HG02970 (cell line): ENCODE results near the gene CRKL.

Source experiments
- ATAC-seq: cut with Tn5 transposase; IDR thresholded peaks from one replicate; pipeline ENCODE4 v1.9.1; 2021; ENCODE audit warnings: mild to moderate bottlenecking, moderate library complexity, moderate number of reproducible peaks; ENCODE audit not compliant: unreplicated experiment, low FRiP score

Gene CRKL

DNA sequence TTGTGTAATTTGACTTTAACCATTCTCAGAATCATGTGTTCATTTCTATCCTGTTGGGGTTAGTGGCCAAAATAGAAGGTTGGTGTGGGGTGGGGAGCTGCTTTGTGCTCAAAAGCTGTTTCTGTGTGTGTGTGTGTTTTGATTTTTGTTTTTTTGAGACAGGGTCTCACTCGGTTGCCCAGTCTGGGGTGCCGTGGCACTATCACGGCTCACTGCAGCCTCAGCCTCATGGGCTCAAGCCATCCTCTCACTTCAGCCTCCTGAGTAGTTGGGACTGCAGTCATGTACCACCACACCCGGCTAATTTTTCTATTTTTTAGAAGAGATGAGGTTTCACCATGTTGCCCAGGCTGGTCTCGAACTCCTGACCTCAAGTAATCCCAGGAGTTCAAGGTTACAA is 31.8 kb downstream of the CRKL start:
- no peak for ATAC-seq

DNA sequence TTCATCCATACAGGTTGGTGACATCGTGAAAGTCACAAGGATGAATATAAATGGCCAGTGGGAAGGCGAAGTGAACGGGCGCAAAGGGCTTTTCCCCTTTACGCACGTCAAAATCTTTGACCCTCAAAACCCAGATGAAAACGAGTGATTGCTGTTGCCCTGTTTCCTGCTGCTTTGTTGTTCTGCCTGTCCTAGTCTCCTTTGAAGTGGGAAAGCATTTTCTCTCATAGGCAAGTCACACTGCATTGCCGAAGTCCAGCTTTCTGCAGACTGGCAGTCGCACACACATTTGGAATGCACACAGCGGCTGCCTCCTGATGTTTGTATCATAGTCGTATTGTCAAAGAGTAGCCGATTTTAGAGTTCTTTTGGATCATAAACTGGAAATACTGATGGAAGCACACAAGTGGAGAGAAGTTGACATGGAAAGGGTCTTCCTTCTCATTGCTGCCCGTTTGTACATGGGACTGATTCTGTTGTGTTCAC is 32.5 kb downstream of the CRKL start:
- no peak for ATAC-seq

DNA sequence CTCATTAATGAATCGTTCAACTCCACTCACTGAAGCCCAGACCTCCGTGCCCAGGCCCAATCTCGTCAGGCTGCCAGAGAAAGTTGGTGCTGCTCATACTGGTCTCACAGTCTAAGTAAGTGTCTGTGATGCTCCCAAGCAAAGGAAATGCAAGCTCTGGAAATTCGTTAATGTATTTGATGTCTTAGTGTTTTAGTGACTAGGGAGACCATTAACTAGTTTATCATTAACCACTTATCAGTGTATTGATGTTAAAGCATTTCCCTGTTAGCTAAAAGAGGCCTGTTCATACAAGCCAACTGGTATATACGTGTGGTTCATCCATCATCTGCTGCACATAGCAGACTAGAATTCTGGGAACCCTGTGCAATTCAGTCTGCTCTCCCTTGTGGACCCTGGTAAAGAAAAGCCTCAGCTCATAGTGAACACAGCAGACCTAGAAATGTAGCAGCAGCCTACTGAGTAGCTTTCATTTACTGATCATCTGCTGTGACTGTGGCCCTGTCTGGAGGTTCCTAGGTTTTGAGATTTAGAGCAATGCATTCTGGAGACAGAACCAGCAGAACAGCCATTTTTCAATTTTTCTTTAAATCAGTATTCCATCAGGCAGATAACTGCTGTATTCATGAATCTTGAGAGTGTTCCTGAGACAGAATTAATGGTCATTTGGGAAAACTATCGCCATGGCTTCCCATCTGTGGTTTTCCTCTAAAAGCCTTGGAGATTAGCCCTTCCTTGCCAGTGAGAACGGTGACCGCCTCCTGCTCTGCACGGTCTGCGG is 34.1 kb downstream of the CRKL start:
- no peak for ATAC-seq

GRCh38 chr22:20951932-20952380 is 34.7 kb downstream of the CRKL start:
- ATAC-seq, result no peak

- no peak for ATAC-seq
These were observed 35.5 kb downstream of the CRKL start for GRCh38 chr22:20952544-20953341.

GRCh38 chr22:20953342-20953608 is 36.1 kb downstream of the CRKL start:
- ATAC-seq, result no peak

DNA sequence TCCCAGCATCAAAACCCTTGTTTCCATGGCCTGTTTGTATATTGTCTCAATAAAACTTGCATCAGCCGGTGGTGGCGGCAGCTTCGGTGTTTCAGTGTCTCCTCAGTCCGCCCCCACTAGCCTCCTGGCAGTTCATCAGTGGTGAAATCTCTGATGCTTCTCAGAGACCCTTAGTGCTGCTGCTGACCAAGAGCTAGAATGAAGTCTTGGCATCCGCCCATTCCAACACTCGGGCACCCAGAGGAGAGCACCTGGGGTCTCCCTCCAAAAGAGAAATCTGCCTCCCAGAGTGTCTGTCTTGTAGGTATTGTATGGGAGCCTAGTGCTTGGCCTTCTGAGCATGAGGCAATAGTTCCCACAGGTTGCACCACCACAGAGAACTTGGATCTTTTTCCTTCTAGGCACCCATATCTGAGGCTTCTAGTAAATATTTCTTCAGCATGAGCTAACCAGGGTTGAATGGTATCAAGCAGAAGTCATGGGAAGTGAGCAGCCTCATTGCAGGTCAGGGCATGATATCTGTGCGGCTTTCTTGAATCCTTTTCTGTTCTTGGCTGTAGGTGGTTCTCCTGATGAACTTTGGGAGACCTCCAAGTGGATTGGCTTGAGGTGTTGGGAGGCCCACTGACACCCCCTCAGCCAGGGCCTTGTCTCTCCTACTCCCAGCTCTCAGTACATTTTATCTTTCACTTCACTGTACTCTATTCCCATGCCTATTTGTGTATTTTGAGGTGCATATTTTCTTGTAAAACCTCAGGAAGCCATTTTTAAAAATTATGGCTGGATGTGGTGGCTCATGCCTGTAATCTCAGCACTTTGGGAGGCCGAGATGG is 36.7 kb downstream of the CRKL start:
- no peak for ATAC-seq

DNA sequence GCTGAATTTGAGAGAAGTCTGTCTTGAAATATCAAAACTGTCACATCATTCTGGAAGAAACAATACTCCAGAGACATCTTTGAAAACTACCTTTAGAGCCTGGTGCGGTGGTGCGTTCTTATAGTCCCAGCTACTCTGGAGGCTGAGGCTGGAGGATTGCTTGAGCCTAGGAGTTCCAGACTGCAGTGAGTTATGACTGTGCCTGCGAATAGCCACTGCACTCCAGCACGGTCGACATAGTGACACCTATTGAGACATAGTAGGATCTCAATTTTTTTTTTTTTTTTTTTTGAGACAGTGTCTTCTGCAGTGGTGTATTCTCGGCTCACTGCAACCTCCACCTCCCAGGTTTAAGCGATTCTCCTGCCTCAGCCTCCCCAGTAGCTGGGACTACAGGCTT is 38.3 kb downstream of the CRKL start:
- ATAC-seq, result no peak

GRCh38 chr22:20956258-20957101 is 39.3 kb downstream of the CRKL start:
- ATAC-seq, result no peak

DNA sequence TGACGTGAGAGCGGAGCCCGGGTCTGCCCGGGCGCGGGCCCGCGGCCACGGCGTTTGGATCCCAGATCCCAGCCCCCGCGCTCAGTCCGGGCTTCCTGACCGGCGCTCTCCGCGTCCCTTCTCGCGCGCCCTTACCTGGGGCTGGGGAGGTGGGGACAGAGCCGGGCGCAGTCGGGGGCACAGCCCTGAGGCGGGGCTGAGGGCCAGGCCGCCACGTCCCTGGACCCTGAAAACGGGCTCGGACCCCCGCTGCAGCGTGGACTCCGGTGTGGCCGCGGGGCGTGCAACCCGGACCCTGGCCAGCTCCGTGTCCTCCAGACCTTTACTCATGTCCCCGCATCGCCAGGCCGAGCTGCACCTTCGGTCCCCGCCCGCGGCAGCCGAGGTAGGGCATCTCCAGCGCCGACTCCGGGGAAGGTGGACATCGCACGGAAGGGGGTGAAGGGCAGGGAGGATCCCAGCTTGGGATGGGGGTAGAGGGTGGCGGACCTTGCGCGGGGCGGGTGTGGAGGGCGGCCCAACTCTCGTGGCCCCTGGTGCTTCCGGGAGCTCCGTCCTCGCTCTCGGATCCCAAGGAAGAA is 40.0 kb downstream of the CRKL start:
- no peak for ATAC-seq

GRCh38 chr22:20957683-20958431 is 40.6 kb downstream of the CRKL start:
- no peak for ATAC-seq

DNA sequence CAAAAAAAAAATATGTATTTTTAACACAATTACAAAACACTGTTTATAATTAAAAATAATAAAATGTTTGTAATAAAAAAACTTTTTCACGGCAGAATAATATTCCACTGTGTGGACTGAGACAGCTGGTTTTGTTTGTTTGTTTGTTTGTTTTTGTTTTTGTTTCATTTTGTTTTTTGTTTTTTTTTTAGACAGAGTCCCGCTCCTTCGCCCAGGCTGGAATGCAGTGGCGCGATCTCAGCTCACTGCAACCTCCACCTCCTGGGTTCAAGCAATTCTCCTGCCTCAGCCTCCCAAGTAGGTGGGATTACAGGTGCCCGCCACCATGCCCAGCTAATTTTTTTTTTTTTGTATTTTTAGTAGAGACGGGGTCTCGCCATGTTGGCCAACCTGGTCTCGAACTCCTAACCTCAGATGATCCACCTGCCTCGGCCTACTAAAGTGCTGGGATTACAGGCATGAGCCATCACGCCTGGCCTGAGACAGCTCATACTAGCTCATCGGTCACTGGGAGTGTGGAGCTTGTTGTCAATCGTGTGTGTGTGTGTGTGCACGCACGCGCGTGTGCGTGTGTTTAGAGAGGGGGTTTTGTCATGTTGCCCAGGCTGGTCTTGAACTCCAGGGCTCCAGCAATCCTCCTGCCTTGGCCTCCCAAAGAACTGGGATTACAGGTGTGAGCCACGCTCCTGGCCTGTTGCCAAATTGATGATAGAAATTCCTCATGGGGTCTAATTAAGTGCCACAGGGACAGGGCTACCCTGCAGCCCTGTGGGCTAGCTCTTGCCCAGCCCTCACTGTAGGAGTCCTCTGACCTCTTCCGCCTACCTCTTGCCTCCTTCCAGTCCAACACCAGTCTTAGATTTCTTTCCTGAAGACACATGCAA is 42.6 kb downstream of the CRKL start:
- no peak for ATAC-seq

DNA sequence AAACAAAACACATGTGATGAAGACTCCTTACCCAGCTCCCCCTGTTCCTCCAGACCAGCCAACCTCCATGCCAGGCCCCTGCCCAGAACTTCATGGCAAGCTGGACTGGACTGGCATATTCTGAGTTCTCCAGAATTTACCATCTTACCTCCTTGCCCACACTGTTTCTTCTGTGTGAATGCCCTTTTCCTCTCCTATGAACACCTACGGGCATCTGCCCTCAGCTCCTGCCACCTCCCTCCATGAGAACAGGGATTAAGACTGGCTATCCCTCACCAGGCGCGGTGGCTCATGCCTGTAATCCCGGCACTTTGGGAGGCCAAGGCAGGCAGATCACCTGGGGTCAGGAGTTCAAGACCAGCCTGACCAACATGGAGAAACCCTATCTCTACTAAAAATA is 43.4 kb downstream of the CRKL start:
- no peak for ATAC-seq

- ATAC-seq, result no peak
These were observed 45.3 kb downstream of the CRKL start for GRCh38 chr22:20962491-20962945.

DNA sequence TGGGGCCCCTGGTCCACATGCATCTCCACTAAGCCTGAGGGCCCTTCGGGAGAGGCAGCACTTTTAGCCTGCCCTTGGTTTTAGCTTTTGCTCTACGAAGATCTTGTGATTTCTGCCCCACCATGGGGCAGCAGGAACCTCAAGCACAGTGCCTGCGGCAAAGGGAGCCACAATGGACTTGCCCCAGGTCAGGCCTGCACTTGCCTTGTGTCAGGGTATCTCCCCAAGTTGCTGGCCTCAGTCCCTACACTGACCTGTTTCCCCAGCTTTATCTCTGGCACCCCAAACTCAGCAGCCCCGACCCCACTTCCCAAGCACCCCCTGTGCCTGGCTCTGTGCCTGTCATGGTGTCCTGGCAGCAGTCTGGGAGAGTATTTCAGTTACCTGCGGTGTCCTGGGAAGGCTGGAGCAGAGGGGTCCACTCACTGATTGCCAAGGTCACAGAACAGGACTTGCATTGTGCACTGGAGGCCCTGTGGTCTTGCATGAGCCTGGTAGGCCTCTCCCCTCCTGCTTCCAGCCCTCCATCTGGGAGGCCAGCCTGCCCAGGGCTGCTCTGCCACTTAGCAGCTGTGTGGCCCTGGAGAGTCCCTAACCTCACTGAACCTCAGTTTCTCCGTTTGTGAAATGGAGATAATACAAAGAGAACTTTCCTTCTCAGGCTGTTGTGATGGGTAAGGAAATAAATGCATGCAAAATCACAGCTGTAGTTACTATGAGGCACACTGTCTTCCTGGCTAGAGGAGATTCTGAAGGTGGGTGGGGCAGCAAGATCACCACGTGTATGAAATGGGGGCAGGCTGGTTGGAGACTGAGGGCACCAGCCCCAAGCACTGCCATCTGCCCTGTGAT is 46.2 kb downstream of the CRKL start:
- no peak for ATAC-seq

DNA sequence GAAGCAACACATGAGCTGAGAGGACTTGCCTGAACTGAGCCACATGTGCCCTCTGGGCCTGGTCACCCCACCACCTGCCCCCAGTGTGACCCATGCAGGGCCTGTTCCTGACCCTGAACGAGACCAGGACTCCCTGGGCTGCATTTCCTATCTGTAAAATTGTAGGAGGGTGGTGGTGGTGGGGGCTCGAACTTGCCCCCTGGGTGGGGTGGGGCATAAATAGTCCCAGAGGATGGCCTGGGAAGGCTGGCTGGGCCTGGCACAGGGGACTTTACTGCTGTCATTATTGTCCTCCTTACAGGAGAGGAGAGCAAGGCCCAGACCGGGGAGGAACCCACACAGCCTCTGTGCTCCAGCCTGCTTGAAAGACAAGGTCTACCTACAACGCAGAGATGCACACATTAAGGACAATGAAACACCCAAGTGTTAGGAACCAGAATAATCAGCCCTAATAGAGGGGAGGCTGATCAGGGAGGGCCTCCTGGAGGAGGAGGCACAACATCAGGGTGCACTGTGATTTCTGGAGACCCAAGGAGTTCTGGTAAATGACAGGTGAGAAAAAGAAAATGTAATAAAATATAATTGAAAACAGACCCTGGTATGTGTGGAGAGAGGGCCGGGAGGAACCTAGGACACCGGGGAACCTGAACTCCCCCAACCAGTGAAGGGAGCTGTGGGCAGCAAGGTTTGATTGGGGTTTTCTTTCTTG is 47.0 kb downstream of the CRKL start:
- ATAC-seq, result no peak

DNA sequence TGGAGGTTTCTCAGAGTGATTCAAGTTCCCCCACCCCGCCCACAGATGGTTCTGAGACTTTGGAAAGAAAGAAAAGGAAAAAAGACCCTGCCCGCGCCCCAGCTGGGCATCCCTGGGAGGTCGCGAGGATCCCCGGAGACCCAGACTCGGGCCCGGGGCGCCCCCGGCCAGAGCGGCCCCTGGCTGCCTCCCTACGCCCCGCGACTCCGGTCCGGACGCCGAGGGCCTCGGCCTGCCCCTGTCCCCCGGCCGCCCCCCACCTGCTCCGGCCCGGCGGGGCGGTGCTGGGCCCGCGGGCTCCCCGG is 47.5 kb downstream of the CRKL start:
- no peak for ATAC-seq
